A549 (cell line): ENCODE data around the gene MED17. TPM values are rescaled to one million over a fixed set of nuclear protein-coding genes. Genes with fewer than 3 reads are reported as not detected.

Source experiments
- ATAC-seq, 2 experiments: fragments of 200-7000 bp in 1 of 2; fragments of >200 bp in 1 of 2; cut with Nextera tagmentation in 1 of 2; cut with Tn5 transposase in 1 of 2; 3 replicates each; pipeline versions ENCODE4 v1.8.0 to v1.9.1; 2018 to 2020; ENCODE audit warnings: mild to moderate bottlenecking in 1 of 2, moderate library complexity in 1 of 2
- CTCF ChIA-PET: fragments of 300-600 bp; sonication (Branson Sonifier 250); formaldehyde crosslinking; extraction: SDS; loops from one replicate; lab custom pipeline; 2021; ENCODE audit warnings: antibody characterized with exemption, inconsistent platforms; lab: Yijun Ruan, JAX
- POLR2A ChIA-PET: fragments of 350-600 bp; formaldehyde crosslinking; extraction: SDS; loops from one replicate; lab custom pipeline; 2021; ENCODE audit warnings: antibody characterized with exemption, inconsistent platforms; lab: Yijun Ruan, JAX
- DNase-seq, 2 experiments: peaks; one replicate each; pipeline versions ENCODE4 v3.0.0 to v3.0.0-alpha.2; 2011 to 2016; ENCODE audit warnings: low read depth in 1 of 2, low spot score in 1 of 2
- FAIRE-seq: peaks from 2 replicates; lab custom pipeline; 2011; peaks lifted over from hg19 to GRCh38; lab: Jason Lieb, UNC
- H3K27ac ChIP-seq, 2 experiments: fragments of >200 bp; sonication (Bioruptor Twin); formaldehyde crosslinking; 3 replicates each; pipeline ENCODE4 v1.5.1; 2016 to 2017
- H3K4me1 ChIP-seq: fragments of >200 bp; sonication (Bioruptor Twin); formaldehyde crosslinking; 3 replicates; pipeline ENCODE4 v1.6.1; 2016
- H3K4me2 ChIP-seq: fragments of >200 bp; sonication (Bioruptor Twin); formaldehyde crosslinking; 3 replicates; pipeline ENCODE4 v1.6.1; 2016
- H3K4me3 ChIP-seq: fragments of >200 bp; sonication (Bioruptor Twin); formaldehyde crosslinking; 3 replicates; pipeline ENCODE4 v1.5.1; 2016
- H3K9me3 ChIP-seq: fragments of >200 bp; sonication (Bioruptor Twin); formaldehyde crosslinking; 3 replicates; pipeline ENCODE4 v1.6.1; 2016
- CBX2 ChIP-seq: fragments of 200-600 bp; sonication (generic); IDR thresholded peaks from 2 replicates; pipeline ENCODE4 v1.6.1; 2016; ENCODE audit warnings: low read depth, mild to moderate bottlenecking, borderline replicate concordance
- CEBPB ChIP-seq, 2 experiments: fragments of >200 bp in 1 of 2; sonication (Bioruptor Twin) in 1 of 2; formaldehyde crosslinking in 1 of 2; IDR thresholded peaks; 2 replicates each; pipeline ENCODE4 v1.6.1; 2012 to 2016
- CHD4 ChIP-seq: fragments of 200-600 bp; sonication (generic); IDR thresholded peaks from 2 replicates; pipeline ENCODE4 v1.6.1; 2016; ENCODE audit warnings: antibody characterized with exemption, mild to moderate bottlenecking, borderline replicate concordance
- E2F6 ChIP-seq: IDR thresholded peaks from 2 replicates; pipeline ENCODE4 v1.6.1; 2012; ENCODE audit warnings: low read depth, borderline replicate concordance
- EHF ChIP-seq: fragments of 250-450 bp; sonication (Bioruptor Pico); IDR thresholded peaks from 2 replicates; pipeline ENCODE4 v1.5.0; 2020; ENCODE audit warnings: mild to moderate bottlenecking
- EHMT2 ChIP-seq: fragments of 200-600 bp; sonication (generic); IDR thresholded peaks from 2 replicates; pipeline ENCODE4 v1.6.1; 2016; ENCODE audit warnings: antibody characterized with exemption, low read depth, mild to moderate bottlenecking, moderate library complexity
- ELK1 ChIP-seq: fragments of 150-350 bp; IDR thresholded peaks from 2 replicates; pipeline ENCODE4 v1.6.1; 2014; ENCODE audit warnings: low read depth, mild to moderate bottlenecking, low read length
- EP300 ChIP-seq, 2 experiments: fragments of >200 bp; sonication (Bioruptor Twin); formaldehyde crosslinking; IDR thresholded peaks; 2 replicates in 1 of 2; 3 replicates in 1 of 2; pipeline ENCODE4 v1.6.1; 2016 to 2017
- ESRRA ChIP-seq: fragments of 150-350 bp; IDR thresholded peaks from 2 replicates; pipeline ENCODE4 v1.6.1; 2014; ENCODE audit warnings: mild to moderate bottlenecking, low read length, borderline replicate concordance
- FOSB ChIP-seq: fragments of 250-450 bp; sonication (Bioruptor Pico); IDR thresholded peaks from 2 replicates; pipeline ENCODE4 v1.5.0; 2020; ENCODE audit warnings: mild to moderate bottlenecking, moderate library complexity
- GATA3 ChIP-seq: IDR thresholded peaks from 2 replicates; pipeline ENCODE4 v1.6.1; 2012; ENCODE audit warnings: borderline replicate concordance
- HES2 ChIP-seq: fragments of >200 bp; sonication (Bioruptor Twin); formaldehyde crosslinking; IDR thresholded peaks from 2 replicates; pipeline ENCODE4 v1.6.1; 2016
- HOXB5 ChIP-seq: fragments of 250-450 bp; sonication (Bioruptor Pico); IDR thresholded peaks from 2 replicates; pipeline ENCODE4 v1.5.0; 2020; ENCODE audit warnings: mild to moderate bottlenecking, moderate library complexity
- JUN ChIP-seq, 2 experiments: fragments of >200 bp; sonication (Bioruptor Twin); formaldehyde crosslinking; IDR thresholded peaks; 2 replicates in 1 of 2; 3 replicates in 1 of 2; pipeline ENCODE4 v1.6.1; 2016 to 2017
- KDM1A ChIP-seq: fragments of 200-600 bp; sonication (generic); IDR thresholded peaks from 2 replicates; pipeline ENCODE4 v1.6.1; 2016; ENCODE audit warnings: low read depth, mild to moderate bottlenecking
- KDM5A ChIP-seq: fragments of 200-600 bp; sonication (generic); IDR thresholded peaks from 2 replicates; pipeline ENCODE4 v1.6.1; 2016; ENCODE audit warnings: antibody characterized with exemption, mild to moderate bottlenecking
- MYC ChIP-seq: IDR thresholded peaks from 2 replicates; pipeline ENCODE4 v1.6.1; 2012; ENCODE audit warnings: mild to moderate bottlenecking, inconsistent platforms, low read length, improper control_type of control experiment, borderline replicate concordance
- NFE2L2 ChIP-seq: fragments of 150-350 bp; conservative IDR thresholded peaks from 2 replicates; pipeline ENCODE4 v1.6.1; 2014; ENCODE audit warnings: low read length
- NPAS2 ChIP-seq: fragments of 250-450 bp; sonication (Bioruptor Pico); IDR thresholded peaks from 2 replicates; pipeline ENCODE4 v1.8.0; 2022; ENCODE audit warnings: mild to moderate bottlenecking, moderate library complexity, borderline replicate concordance
- NR3C1 ChIP-seq: fragments of >200 bp; sonication (Bioruptor Twin); formaldehyde crosslinking; IDR thresholded peaks from 3 replicates; pipeline ENCODE4 v1.6.1; 2017
- POLR2AphosphoS2 ChIP-seq: conservative IDR thresholded peaks from 2 replicates; pipeline ENCODE4 v1.6.1; 2012; ENCODE audit warnings: low read length, improper control_type of control experiment, inconsistent platforms
- RFX5 ChIP-seq: fragments of 450-650 bp; IDR thresholded peaks from 2 replicates; pipeline ENCODE4 v1.7.1; 2014; ENCODE audit warnings: antibody characterized with exemption, mild to moderate bottlenecking, moderate library complexity
- TP53 ChIP-seq: fragments of 250-450 bp; sonication (Bioruptor Pico); IDR thresholded peaks from 2 replicates; pipeline ENCODE4 v1.5.0; 2021; ENCODE audit warnings: mild to moderate bottlenecking, moderate library complexity
- ZC3H11A ChIP-seq: fragments of 450-650 bp; IDR thresholded peaks from 2 replicates; pipeline ENCODE4 v1.6.1; 2014; ENCODE audit warnings: antibody characterized with exemption, mild to moderate bottlenecking
- ZFP36 ChIP-seq: fragments of 450-650 bp; IDR thresholded peaks from 2 replicates; pipeline ENCODE4 v1.6.1; 2014; ENCODE audit warnings: borderline replicate concordance; ENCODE audit not compliant: partially characterized antibody
- ZSCAN20 ChIP-seq: fragments of 250-450 bp; sonication (Bioruptor Pico); IDR thresholded peaks from 2 replicates; pipeline ENCODE4 v1.8.0; 2022; ENCODE audit warnings: mild to moderate bottlenecking, moderate library complexity
- WGBS: methylation state at CpG from one replicate; pipeline ENCODE4 v1.1.6; 2017; ENCODE audit errors: missing lambda C conversion rate; 5-methylcytosine and 5-hydroxymethylcytosine counted together
- polyA plus RNA-seq, 4 experiments: library from polyadenylated mRNA; depleted of rRNA in 3 of 4; stranded (reverse); fragments of >200 nt; fragmentation: RNase III in 1 of 4; extraction: RNeasy Plus Mini Kit Qiagen cat#74134 plus additional on column Dnase treatment in 1 of 4; gene quantifications; 2 replicates in 3 of 4; 3 replicates in 1 of 4; pipeline ENCODE4 v1.2.3, GENCODE V29; 2011 to 2017

Gene MED17
- polyA plus RNA-seq, 2 of the 4 experiments (the other 2 are of a cell fraction) = 16.2 to 20.3 TPM

GRCh38 chr11:93849201-93849600 lies 65.1 kb downstream of the MED17 start (continued):
- TF ChIP-seq NFE2L2 (no peak), JUN (IDR thresholded peaks at IDR 0.05) (no peak), CEBPB (IDR thresholded peaks at IDR 0.05) (no peak), ZC3H11A (no peak), HOXB5 (no peak), EHMT2 (no peak), NPAS2 (CRISPR knock-in tag) (no peak)

- 61% methylated on average over 20 of the region's 67 CpGs for WGBS
- DNase-seq (peak in 1 of 2 experiments; percentile 11), FAIRE-seq (no peak), ATAC-seq (peak; percentile 82 to 87)
- Histone ChIP-seq H3K4me1 (0 out of 3 replicates have a peak, but pooled peaks cover 3% of the 10 kb centered on the region), H3K9me3 (no peaks in the 10 kb centered on the region), H3K27ac (peak overlapping the region; percentile 74 to 91), H3K4me2 (peak overlapping the region; percentile 96)
- POLR2A ChIA-PET = no interaction called here
- TF ChIP-seq E2F6 (0 out of 2 replicates have a peak, but pooled peaks have one; percentile 27), ELK1 (no peak)
- TF ChIP-seq, all 56 proteins: peak for 1
- peak overlapping the region; percentile 49 for H3K4me3 ChIP-seq
- CTCF ChIA-PET = interaction anchor here (1.0 kb wide), 2 partner anchors 12 to 286 kb away, joined by 3 read pairs; no protein-coding TSS in a partner anchor
These were observed 65.9 kb downstream of the MED17 start for GRCh38 chr11:93849751-93850593.

GRCh38 chr11:93850594-93851018 lies 66.5 kb downstream of the MED17 start, which contains the start of gene VSTM5:
Gene VSTM5, minus strand, starts transcription at chr11:93850618. Its CDS starts 116 bp downstream, at chr11:93850502.
- peak within 1 kb of the TSS; percentile 96 for H3K4me2 ChIP-seq
- CTCF ChIA-PET = interaction anchor here (1.0 kb wide), 2 partner anchors 13 to 285 kb away, joined by 3 read pairs; no protein-coding TSS in a partner anchor
- no peak for ATAC-seq
- no peak for DNase-seq
- H3K4me1 ChIP-seq = 0 out of 3 replicates have a peak, but pooled peaks cover 3% of the 10 kb centered on the region
- TF ChIP-seq FOSB = no peak
- TF ChIP-seq KDM5A = no peak
- no peak for TF ChIP-seq NR3C1
- TF ChIP-seq POLR2AphosphoS2 = no peak
- no peak for TF ChIP-seq HES2
- no peak for TF ChIP-seq ZSCAN20 (CRISPR knock-in tag)
- TF ChIP-seq TP53 (CRISPR knock-in tag) = no peak
- TF ChIP-seq JUN (IDR thresholded peaks at IDR 0.05) = no peak
- no peak for TF ChIP-seq E2F6
- TF ChIP-seq KDM1A = no peak
- TF ChIP-seq ZFP36 = no peak
- TF ChIP-seq CBX2 = no peak
- TF ChIP-seq EHF = no peak
- no peak for TF ChIP-seq ESRRA
- TF ChIP-seq CHD4 = no peak
- no peak for TF ChIP-seq RFX5
- no peak for TF ChIP-seq EP300 (IDR thresholded peaks at IDR 0.05)
- TF ChIP-seq MYC = no peak
- TF ChIP-seq NFE2L2 = no peak
- no peak for TF ChIP-seq GATA3
- FAIRE-seq = no peak
- H3K27ac ChIP-seq = peak within 1 kb of the TSS; percentile 74 to 91
- H3K9me3 ChIP-seq = no peaks in the 10 kb centered on the region
- POLR2A ChIA-PET = no interaction called here
- peak within 1 kb of the TSS; percentile 49 for H3K4me3 ChIP-seq
- 62% methylated on average over 3 of the region's 6 CpGs for WGBS
